Activated T-cell treated with anti-CD3 and anti-CD28 coated beads, Interleukin-2, amount 50 U/mL, for 4 hours (primary cell): ENCODE measurements around the gene KLHL34. TPM values are rescaled to one million over a fixed set of nuclear protein-coding genes. Genes with fewer than 3 reads are reported as not detected.

Experiments used
- ATAC-seq, 2 donors: fragments of 200-7000 bp; cut with Tn5 transposase; one replicate each; pipeline ENCODE4 v1.10.0; 2021
- DNase-seq: peaks from one replicate; pipeline ENCODE4 v3.0.0-alpha.2; 2020
- H3K27me3 Mint-ChIP-seq: one replicate; pipeline ENCODE4 v1.8.0; 2021; ENCODE audit warnings: low read depth, mixed read lengths
- H3K36me3 Mint-ChIP-seq: one replicate; pipeline ENCODE4 v1.8.0; 2022; ENCODE audit warnings: mixed read lengths; ENCODE audit not compliant: insufficient read depth
- H3K4me1 Mint-ChIP-seq: one replicate; pipeline ENCODE4 v1.8.0; 2021; ENCODE audit warnings: low read depth, mixed read lengths
- H3K4me3 Mint-ChIP-seq: one replicate; pipeline ENCODE4 v1.8.0; 2021; ENCODE audit warnings: mild to moderate bottlenecking, moderate library complexity, mixed read lengths
- H3K9me3 Mint-ChIP-seq: one replicate; pipeline ENCODE4 v1.8.0; 2021; ENCODE audit warnings: mixed read lengths
- total RNA-seq, 3 donors: library from RNA; stranded (reverse); gene quantifications; one replicate each; pipeline ENCODE4 v1.2.1, GENCODE V29; 2021

The KLHL34 gene
- total RNA-seq, 3 donors from 2014 or later = 0.49 to 0.61 (median 0.53) TPM

DNA sequence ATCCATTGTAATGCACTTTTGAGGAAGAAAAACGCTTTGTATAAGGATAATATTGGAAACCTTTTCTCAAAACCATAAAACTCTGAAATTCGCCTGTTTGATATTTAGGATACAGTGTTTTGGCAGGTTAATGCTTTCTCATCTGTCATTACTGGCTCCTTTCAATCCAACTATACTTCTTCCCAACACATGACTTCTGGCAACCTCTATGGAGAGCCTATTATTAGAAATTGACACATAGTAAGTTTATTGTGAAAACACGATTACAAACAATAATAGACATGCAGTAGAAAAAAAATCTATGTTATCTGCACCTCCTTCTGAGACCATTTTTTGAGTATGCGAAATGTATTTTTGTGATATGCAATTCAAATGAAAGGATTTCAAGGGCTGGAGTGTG lies 4.6 kb upstream of the KLHL34 start:
- DNase-seq (no peak), ATAC-seq (no peak)
- H3K9me3 Mint-ChIP-seq = no peaks in the 10 kb centered on the region
- peaks cover 7% of the 10 kb centered on the region for H3K27me3 Mint-ChIP-seq
- no peak overlapping the region for H3K4me3 Mint-ChIP-seq
- H3K36me3 Mint-ChIP-seq = no peaks in the 10 kb centered on the region
- peaks cover 4% of the 10 kb centered on the region for H3K4me1 Mint-ChIP-seq

DNA sequence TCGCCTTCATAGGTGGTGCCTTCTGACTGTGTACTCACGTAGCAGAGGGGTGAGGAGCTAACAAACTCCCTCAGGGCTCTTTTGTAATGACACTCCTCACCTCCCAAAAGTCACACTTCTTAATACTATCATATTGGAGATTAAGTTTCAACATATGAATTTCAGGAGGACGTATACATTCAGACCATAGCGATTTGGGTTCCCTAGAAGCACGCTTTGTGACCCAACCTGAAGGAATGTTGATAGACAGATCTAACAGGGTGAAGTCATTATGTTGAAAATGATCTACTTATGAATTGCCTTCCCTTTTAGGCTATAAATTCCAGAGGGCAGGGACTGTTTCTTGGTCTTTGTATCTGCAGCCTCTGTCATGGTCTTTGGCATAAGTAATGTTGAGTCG lies 3.2 kb upstream of the KLHL34 start:
- no peak overlapping the region for H3K4me3 Mint-ChIP-seq

DNA sequence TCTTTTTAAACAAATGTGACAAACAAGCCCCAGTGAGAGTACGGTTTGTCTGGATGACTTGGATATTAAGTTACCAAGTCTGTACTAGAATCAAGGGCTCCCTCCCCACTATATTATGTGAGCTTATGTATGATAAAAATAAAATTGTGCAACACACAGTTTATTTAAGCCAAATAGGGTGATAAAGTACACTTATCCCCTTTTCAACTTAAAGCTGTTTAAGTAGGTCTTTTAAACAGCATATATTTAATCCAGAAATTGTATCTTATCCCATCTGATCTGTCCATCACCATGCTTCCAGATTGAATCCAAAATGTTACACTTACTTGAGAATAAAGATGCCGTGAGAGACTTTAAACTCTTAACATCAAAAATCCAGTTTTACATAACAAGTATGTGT lies 2.0 kb upstream of the KLHL34 start:
- H3K9me3 Mint-ChIP-seq = no peaks in the 10 kb centered on the region
- peaks cover 6% of the 10 kb centered on the region for H3K4me1 Mint-ChIP-seq
- H3K4me3 Mint-ChIP-seq = no peak overlapping the region
- no peak for DNase-seq
- H3K27me3 Mint-ChIP-seq = peaks cover 7% of the 10 kb centered on the region
- H3K36me3 Mint-ChIP-seq = no peaks in the 10 kb centered on the region
- ATAC-seq = no peak

More for the DNA sequence above, 3.2 kb upstream of the KLHL34 start:
- peaks cover 7% of the 10 kb centered on the region for H3K27me3 Mint-ChIP-seq
- ATAC-seq = no peak
- no peaks in the 10 kb centered on the region for H3K9me3 Mint-ChIP-seq
- H3K36me3 Mint-ChIP-seq = no peaks in the 10 kb centered on the region
- H3K4me1 Mint-ChIP-seq = peaks cover 4% of the 10 kb centered on the region
- DNase-seq = no peak

DNA sequence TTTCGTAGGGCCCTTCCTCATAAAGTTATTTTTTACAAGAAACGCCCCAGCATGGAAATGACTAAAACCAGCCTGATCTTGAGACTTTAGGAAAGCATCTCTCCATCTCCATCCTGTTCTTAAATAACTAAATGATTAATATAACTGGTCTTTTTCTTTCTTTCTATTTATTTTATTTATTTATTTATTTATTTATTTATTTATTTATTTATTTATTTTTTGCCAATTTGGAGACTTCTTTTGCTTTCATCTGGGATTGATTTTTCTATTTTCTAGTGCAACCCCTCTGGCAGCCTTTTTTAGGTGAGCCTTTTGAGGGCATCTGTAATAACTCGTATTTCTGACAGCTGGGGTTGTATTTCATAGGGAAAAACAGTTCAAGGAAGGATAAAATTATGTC lies 1.2 kb upstream of the KLHL34 start:
- no peaks in the 10 kb centered on the region for H3K36me3 Mint-ChIP-seq
- H3K27me3 Mint-ChIP-seq = peaks cover 5% of the 10 kb centered on the region
- no peaks in the 10 kb centered on the region for H3K9me3 Mint-ChIP-seq
- no peak for DNase-seq
- no peak for ATAC-seq
- peak overlapping the region; percentile 59 for H3K4me3 Mint-ChIP-seq
- H3K4me1 Mint-ChIP-seq = peaks cover 6% of the 10 kb centered on the region

DNA sequence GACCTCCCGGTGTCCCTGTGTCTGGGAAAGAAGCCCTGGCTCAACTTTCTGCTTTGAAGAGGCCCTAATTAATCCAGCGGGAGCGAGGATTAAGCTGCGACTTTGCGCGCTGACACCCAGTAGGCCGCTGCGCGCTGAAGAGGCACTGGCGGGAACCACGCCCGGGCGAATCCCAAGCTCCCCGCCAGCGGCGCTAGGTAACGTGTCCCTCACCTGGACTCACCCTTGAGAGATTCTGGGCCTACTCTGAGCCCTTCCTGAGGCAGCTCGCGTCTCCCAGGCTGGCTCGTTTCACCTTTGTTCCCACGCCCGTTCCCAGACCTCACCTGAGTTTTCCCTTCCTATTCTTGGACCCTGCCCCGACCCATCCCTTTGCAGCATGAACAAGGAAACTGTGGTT lies 616 bp upstream of the KLHL34 start:
- peaks cover 5% of the 10 kb centered on the region for H3K27me3 Mint-ChIP-seq
- H3K9me3 Mint-ChIP-seq = no peaks in the 10 kb centered on the region
- no peaks in the 10 kb centered on the region for H3K36me3 Mint-ChIP-seq
- H3K4me3 Mint-ChIP-seq = peak overlapping the region; percentile 59
- peak; percentile 49 to 51 for ATAC-seq
- peaks cover 6% of the 10 kb centered on the region for H3K4me1 Mint-ChIP-seq
- no peak for DNase-seq

DNA sequence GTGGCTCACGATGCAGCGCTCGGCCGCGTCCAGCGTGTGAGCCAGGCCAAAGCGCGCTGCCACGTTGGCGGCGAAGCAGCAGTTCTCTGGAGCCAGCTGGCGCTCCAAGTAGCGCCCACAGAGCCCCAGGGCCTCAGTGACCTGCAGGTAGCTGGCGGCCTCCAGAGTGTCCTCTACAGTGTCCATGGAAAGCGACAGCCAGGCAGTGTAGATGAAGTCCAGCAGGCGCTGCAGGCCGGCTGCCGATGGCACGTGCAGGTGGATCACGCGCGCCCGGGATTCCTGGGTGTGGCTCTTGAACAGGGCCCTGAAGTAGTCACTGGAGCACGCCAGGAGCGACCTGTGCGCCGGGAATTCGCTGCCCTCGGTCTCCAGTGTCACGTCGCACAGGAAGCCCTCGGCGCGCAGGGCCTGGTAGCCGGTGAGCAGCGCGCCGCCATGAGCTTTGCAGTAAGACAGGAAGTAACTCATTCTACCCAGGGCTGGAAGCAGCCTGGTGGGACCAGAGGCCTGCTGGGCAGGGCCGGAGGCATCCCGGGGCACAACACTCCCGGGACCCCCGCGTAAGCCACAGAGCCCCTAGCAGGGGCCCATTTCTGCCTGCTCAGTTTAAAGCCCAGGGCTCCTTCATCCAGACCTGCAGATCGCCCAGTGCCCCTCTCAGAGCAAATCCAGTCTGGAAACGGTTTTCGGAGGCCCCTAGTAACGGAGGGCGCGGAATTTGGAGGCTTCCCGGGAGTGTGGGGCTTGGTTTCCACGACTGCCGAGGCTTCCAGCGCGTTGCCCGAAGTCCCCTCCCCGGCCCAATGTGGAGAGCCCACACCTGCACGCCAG lies 595 bp downstream of the KLHL34 start:
- H3K9me3 Mint-ChIP-seq = no peaks in the 10 kb centered on the region
- peak; percentile 25 to 30 for ATAC-seq
- H3K4me1 Mint-ChIP-seq = peaks cover 6% of the 10 kb centered on the region
- no peaks in the 10 kb centered on the region for H3K36me3 Mint-ChIP-seq
- H3K27me3 Mint-ChIP-seq = peaks cover 5% of the 10 kb centered on the region
- DNase-seq = no peak
- H3K4me3 Mint-ChIP-seq = peak overlapping the region; percentile 59

DNA sequence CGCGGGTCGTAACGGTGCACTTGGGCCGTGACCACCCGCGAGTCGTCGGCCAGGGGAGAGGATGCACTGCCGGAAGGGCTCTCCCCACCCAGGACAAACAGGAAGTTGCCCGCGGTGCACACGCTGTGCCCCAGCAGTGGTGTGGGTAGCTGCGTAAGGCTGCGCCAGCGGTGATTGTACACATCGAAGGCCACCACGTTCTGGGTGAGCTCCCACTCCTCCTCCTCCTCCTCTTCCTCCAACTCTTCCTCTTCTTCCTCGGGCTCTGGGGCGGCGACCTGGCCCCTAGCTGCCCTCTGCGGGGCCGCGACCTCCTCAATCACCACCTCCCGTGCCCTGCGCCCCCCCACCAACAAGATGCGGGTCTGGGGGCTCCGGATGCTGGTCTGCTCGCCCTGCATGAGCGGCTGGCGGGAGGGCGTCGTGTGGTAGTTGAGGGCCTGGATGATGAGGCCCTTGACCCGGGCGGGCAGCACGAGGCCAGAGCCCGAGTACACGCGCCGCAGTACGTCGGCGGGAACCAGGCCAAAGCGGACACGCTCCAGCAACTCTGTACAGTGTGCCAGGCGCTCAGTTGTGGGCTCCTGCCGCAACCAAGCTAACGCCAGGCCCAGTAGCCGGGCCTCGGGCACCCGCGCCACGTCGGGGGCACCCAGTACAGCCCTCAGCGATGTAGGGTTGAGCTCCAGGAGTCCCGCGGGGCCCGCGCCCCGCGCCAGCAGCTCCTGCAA lies 1.4 kb downstream of the KLHL34 start:
- Mint-ChIP-seq H3K36me3 (no peaks in the 10 kb centered on the region), H3K4me3 (no peak overlapping the region), H3K27me3 (peaks cover under 1% of the 10 kb centered on the region), H3K4me1 (peaks cover 6% of the 10 kb centered on the region), H3K9me3 (no peaks in the 10 kb centered on the region)
- DNase-seq = no peak
- ATAC-seq = no peak

DNA sequence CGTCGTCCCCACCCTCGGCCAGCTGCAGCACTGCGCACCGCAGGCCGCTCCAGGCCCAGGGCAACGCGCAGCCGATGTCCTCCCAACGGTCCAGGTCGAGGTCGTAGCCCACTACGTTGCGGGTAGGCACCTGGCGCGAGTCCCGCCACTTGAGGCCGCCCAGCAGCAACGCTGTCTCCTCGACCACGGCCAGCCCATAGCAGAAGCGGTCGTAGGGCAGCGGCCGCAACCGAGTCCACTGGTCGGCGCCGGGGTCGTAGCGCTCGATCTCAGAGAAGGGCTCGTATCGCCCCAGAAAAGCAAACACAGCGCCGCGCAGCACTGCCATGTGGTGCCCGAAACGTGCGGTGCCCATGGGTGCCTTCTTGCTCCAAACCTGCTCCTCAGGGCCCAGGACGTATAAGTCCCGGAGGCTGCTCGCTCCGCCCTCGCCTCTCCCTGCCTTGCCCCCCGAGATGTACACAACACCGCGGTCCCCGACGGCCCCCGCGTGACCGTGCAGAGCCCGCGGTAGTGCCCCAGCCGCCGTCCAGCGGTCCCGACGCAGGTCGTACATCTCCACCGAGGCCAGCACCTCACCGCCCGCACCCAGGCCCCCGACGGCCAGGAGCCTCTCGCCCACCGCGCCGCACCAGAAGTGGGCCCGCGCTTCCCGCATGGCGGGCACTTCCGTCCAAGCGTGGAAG lies 2.1 kb downstream of the KLHL34 start:
- peaks cover 6% of the 10 kb centered on the region for H3K4me1 Mint-ChIP-seq
- ATAC-seq (no peak), DNase-seq (no peak)
- H3K27me3 Mint-ChIP-seq = no peaks in the 10 kb centered on the region
- no peak overlapping the region for H3K4me3 Mint-ChIP-seq
- H3K9me3 Mint-ChIP-seq = no peaks in the 10 kb centered on the region
- H3K36me3 Mint-ChIP-seq = no peaks in the 10 kb centered on the region

DNA sequence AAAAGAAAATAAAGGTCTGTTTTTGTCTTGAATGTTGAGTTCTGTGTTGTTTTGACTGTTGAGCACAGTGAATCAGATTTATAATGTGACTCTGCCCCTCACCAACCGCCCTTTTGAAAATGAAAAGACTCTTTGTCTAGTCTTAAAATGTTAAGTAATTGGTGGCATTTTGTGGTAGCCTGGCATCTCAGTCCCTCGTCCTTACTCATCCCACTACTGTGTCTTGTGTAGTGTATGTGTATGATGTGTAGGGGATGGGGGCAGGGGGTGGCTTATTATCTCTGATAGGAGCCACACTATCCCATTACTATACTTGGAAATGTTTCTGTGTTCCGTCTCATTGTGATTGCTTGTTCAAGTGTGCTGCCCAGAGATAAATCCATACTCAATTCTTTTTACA lies 12.2 kb downstream of the KLHL34 start:
- Mint-ChIP-seq H3K4me3 (no peak overlapping the region), H3K4me1 (no peaks in the 10 kb centered on the region), H3K27me3 (no peaks in the 10 kb centered on the region), H3K9me3 (no peaks in the 10 kb centered on the region), H3K36me3 (peaks cover 4% of the 10 kb centered on the region)
- no peak for DNase-seq
- no peak for ATAC-seq

DNA sequence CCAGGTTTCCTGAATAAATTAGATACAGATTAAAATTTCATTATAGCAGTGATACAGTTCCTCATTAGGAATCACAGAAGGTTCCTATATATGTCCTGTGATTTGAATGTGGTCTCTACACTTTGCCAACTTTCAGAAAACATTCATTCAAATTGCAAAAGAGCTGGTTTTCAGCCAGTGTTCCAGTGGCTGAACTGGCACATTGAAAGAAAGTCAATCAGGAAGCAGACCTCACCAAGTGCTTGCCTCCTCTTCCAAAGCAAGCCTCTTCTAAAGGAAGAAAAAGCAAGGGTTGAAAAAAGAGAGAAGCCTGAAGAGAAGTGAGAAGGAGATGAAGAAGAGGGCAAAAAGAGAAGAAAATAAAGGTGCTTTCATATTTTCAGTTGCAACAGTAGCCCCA lies 12.7 kb downstream of the KLHL34 start:
- H3K36me3 Mint-ChIP-seq = peaks cover 4% of the 10 kb centered on the region
- no peak overlapping the region for H3K4me3 Mint-ChIP-seq

DNA sequence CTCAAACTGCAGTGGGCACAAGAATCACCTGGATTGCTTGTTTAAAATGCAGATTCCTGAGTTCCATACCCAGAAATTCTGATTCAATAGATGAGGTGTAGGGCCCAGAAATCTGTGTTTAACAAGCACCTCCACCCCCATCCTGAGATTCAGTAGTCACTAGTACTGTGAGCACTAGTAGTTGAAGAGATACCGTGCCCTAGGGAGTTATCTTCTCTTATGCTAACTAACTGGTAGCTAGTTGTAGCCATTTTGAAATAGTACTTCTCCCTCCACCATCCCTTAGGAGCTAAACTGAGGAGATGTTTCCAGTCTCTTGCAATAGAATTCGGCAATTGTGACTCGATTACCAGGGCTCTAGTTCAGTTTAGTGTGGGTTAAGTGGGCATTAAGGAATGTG lies 18.4 kb downstream of the KLHL34 start:
- Mint-ChIP-seq H3K9me3 (no peaks in the 10 kb centered on the region), H3K4me1 (no peaks in the 10 kb centered on the region), H3K36me3 (no peaks in the 10 kb centered on the region), H3K27me3 (no peaks in the 10 kb centered on the region), H3K4me3 (no peak overlapping the region)
- DNase-seq = no peak
- no peak for ATAC-seq

More for the DNA sequence above, 12.7 kb downstream of the KLHL34 start:
- H3K9me3 Mint-ChIP-seq = no peaks in the 10 kb centered on the region
- ATAC-seq = no peak
- no peaks in the 10 kb centered on the region for H3K27me3 Mint-ChIP-seq
- no peaks in the 10 kb centered on the region for H3K4me1 Mint-ChIP-seq
- DNase-seq = no peak

DNA sequence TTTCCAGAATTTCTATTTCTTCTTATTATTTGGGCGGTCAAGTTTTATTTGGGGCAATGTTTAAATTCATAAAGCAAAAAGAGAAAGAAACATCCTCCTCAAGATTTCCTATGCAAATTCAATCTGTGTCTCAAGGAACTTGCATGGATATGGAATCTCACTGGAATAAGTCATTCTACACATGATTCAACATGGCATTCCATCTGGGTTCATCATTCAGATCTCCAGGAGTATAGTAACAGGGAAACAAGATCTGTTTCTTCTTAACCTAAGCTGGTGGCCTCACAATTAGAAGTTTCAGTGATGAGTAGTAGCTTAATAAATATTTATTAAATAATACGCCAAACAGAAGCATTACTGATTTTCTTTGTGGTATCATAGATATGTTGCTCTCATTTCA lies 19.8 kb downstream of the KLHL34 start:
- H3K36me3 Mint-ChIP-seq = no peaks in the 10 kb centered on the region
- no peaks in the 10 kb centered on the region for H3K4me1 Mint-ChIP-seq
- no peaks in the 10 kb centered on the region for H3K27me3 Mint-ChIP-seq
- ATAC-seq = no peak
- no peak for DNase-seq
- H3K4me3 Mint-ChIP-seq = no peak overlapping the region
- no peaks in the 10 kb centered on the region for H3K9me3 Mint-ChIP-seq

DNA sequence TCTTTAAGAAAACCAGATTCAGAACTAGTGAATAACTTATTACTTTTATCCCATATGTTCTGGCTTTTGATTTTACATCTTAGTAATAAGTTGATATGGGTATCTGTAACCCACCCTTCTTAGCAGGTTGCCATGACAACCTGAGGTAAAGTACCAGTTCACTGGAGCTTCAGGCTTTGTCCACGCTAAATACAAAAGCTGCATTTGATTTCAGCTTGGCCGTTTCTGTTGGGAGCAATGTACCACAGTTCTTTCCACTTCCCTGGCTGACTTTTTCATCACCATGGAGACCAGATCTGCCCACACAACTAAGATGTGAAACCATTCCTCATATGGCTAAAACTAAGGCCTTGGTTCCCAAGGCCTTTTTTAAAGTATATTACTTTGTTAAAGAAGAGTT lies 26.1 kb downstream of the KLHL34 start:
- peaks cover 7% of the 10 kb centered on the region for H3K36me3 Mint-ChIP-seq
- no peak overlapping the region for H3K4me3 Mint-ChIP-seq
- no peaks in the 10 kb centered on the region for H3K9me3 Mint-ChIP-seq
- DNase-seq = no peak
- ATAC-seq = no peak
- H3K27me3 Mint-ChIP-seq = no peaks in the 10 kb centered on the region
- no peaks in the 10 kb centered on the region for H3K4me1 Mint-ChIP-seq

DNA sequence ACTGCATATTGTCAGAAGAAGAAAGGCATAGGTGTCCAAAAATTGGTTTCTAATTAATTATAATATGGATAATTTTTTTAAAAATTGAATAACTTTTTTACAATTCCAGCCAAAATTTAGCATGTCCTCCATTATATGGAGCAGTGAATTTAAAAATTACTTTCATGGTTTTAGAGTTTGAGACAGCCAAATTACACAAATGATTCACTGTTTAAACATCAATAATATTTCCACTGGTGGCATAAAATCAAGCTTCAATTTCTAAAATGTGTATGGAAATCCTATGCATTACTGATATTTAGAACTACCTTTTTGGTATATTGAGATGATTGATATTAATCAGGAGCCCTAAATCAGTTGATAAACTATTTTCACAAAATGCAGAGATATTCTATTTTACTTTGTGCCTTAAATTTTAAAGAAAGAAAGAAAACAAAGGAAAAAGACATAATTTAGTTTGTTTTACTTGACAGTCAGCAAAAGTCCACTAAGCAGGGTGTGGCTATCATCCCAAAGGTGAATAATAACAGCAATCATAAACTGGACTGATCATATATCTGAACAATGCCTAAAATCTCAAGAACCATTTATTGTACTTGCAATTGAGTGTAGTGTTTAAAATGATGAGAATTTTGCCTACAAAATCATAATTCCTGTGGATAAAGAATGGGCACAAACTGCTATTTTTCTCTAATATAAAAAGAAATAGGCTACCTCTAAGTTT lies 34.2 kb downstream of the KLHL34 start:
- H3K4me1 Mint-ChIP-seq = no peaks in the 10 kb centered on the region
- DNase-seq (no peak), ATAC-seq (no peak)
- no peaks in the 10 kb centered on the region for H3K9me3 Mint-ChIP-seq
- H3K4me3 Mint-ChIP-seq = no peak overlapping the region
- H3K27me3 Mint-ChIP-seq = no peaks in the 10 kb centered on the region
- peaks cover 11% of the 10 kb centered on the region for H3K36me3 Mint-ChIP-seq
